SK-N-DZ (cell line): ENCODE measurements around the gene TMEM175.
A peak's percentile ranks its signal among the peaks of the same experiment; 100 is the strongest.
"Not testable (repeated sequence)": the region's sequence is repeated elsewhere in the genome, so short reads cannot be mapped to it uniquely, and the experiment has no call there.

Source experiments
- DNase-seq: peaks from one replicate; pipeline ENCODE4 v3.0.0-alpha.2; 2015; ENCODE audit warnings: low spot score

Gene TMEM175

GRCh38 chr4:917466-917865, 14.8 kb upstream of the TMEM175 start:
- DNase-seq, result no peak

GRCh38 chr4:917992-918391, 14.3 kb upstream of the TMEM175 start:
- DNase-seq, result no peak

GRCh38 chr4:918591-918990, 13.7 kb upstream of the TMEM175 start:
- DNase-seq, result not testable (repeated sequence)

GRCh38 chr4:919004-919680, 13.1 kb upstream of the TMEM175 start:
- DNase-seq, result not testable (repeated sequence)

GRCh38 chr4:921830-922331, 10.4 kb upstream of the TMEM175 start:
- DNase-seq, result no peak

GRCh38 chr4:924107-925096, 7.9 kb upstream of the TMEM175 start:
- peak; percentile 9 for DNase-seq

GRCh38 chr4:925171-925570, 7.1 kb upstream of the TMEM175 start:
- DNase-seq, result no peak

- DNase-seq, result no peak
These were observed 6.3 kb upstream of the TMEM175 start for GRCh38 chr4:925771-926500.

GRCh38 chr4:926538-926937, 5.7 kb upstream of the TMEM175 start:
- DNase-seq, result no peak

GRCh38 chr4:927566-927965, 4.7 kb upstream of the TMEM175 start:
- DNase-seq, result not testable (repeated sequence)

GRCh38 chr4:929096-929765, 3.0 kb upstream of the TMEM175 start:
- no peak for DNase-seq

- DNase-seq, result no peak
These were observed 2.2 kb upstream of the TMEM175 start for GRCh38 chr4:930028-930551.

GRCh38 chr4:930827-931193, 1.4 kb upstream of the TMEM175 start:
- DNase-seq, result no peak

GRCh38 chr4:931194-931959, 883 bp upstream of the TMEM175 start:
- no peak for DNase-seq

GRCh38 chr4:932713-933070, 432 bp downstream of the TMEM175 start:
- DNase-seq, result peak; percentile 29

GRCh38 chr4:939508-939907, 7.2 kb downstream of the TMEM175 start:
- DNase-seq, result not testable (repeated sequence)

GRCh38 chr4:945274-946102, 13.2 kb downstream of the TMEM175 start:
- DNase-seq, result no peak

GRCh38 chr4:946103-946450, 13.8 kb downstream of the TMEM175 start:
- no peak for DNase-seq
